ENCODE data around the gene FBXL22. TPM values are rescaled to one million over a fixed set of nuclear protein-coding genes. Genes with fewer than 3 reads are reported as not detected.

The FBXL22 gene
- total RNA-seq, 1 experiment from 2014 or later = 0.49 TPM

GRCh38 chr15:63593705-63594671, 3.2 kb upstream of the FBXL22 start:
- no peaks in the 10 kb centered on the region for H3K9me2 ChIP-seq (ENCODE audit: insufficient read depth)
- intact Hi-C loops (cut with micrococcal nuclease) = no loop called here
- CTCF ChIA-PET = no interaction called here
- no peak for DNase-seq (ENCODE audit: low read depth, low spot score)
- H3K4me2 ChIP-seq (ENCODE audit: low read length) = no peak overlapping the region
- peaks cover 5% of the 10 kb centered on the region in 2 experiments; a peak in 3 of 4 replicates for H3K4me1 ChIP-seq (ENCODE audit: control insufficient read depth in 1 of 2, insufficient read depth in 2 of 2, low read length in 2 of 2)
- ATAC-seq = no peak
- no TSS peak for BruUV-seq (replicated peaks)
- no peaks in the 10 kb centered on the region for H3K79me2 ChIP-seq (ENCODE audit: insufficient read depth, low read length)
- H3K9me3 ChIP-seq (ENCODE audit: control insufficient read depth in 1 of 2, insufficient read depth in 1 of 2, low read depth in 1 of 2, low read length in 2 of 2) = no peaks in the 10 kb centered on the region
- H3K36me3 ChIP-seq (ENCODE audit: control insufficient read depth in 1 of 2, insufficient read depth in 2 of 2, low read length in 2 of 2) = peaks cover 17 to 27% of the 10 kb centered on the region in 2 experiments; a peak in 3 of 4 replicates
- H3K27me3 ChIP-seq (ENCODE audit: insufficient read depth, low read length) = no peaks in the 10 kb centered on the region
- RAD21 ChIA-PET (ENCODE audit: low non-redundant PET in 1 of 2, low total read pairs in 2 of 2, uncharacterized antibody in 2 of 2, unreplicated experiment in 2 of 2) = no interaction called here
- no peak overlapping the region for H3K9ac ChIP-seq (ENCODE audit: low read length)
- H3K27ac ChIP-seq (ENCODE audit: low read depth, low read length) = no peak overlapping the region
- no peak overlapping the region for H3K4me3 ChIP-seq (replicated peaks in 1 of 2; ENCODE audit: low read depth in 1 of 2, low read length in 2 of 2)
- H4K20me1 ChIP-seq (ENCODE audit: insufficient read depth) = no peaks in the 10 kb centered on the region
- POLR2A ChIA-PET = no interaction called here
- H2AFZ ChIP-seq (ENCODE audit: low read depth, low read length, poor library complexity, severe bottlenecking) = no peak overlapping the region
- no peak for TF ChIP-seq ZNF274 (IDR thresholded peaks at IDR 0.05; ENCODE audit: low read depth, low read length)
- no peak for TF ChIP-seq JUND (IDR thresholded peaks at IDR 0.05)
- no peak for TF ChIP-seq EZH2phosphoT487 (IDR thresholded peaks at IDR 0.05; ENCODE audit: borderline replicate concordance)
- no peak for TF ChIP-seq EGR1 (IDR thresholded peaks at IDR 0.05; ENCODE audit: low read depth)
- TF ChIP-seq CEBPB (IDR thresholded peaks at IDR 0.05; ENCODE audit: low read depth) = no peak
- TF ChIP-seq REST (IDR thresholded peaks at IDR 0.05; ENCODE audit: low read depth) = no peak
- no peak for TF ChIP-seq POLR2AphosphoS5 (IDR thresholded peaks at IDR 0.05; ENCODE audit: low read depth, low read length)

All from HCT116 (cell line).